A673 (cell line): Measurements from ENCODE around the gene FRMD4A. TPM values are rescaled to one million over a fixed set of nuclear protein-coding genes. Genes with fewer than 3 reads are reported as not detected.

Experiments used
- BruUV-seq: library from RNA; stranded (reverse); fragments of 400-500 nt; replicated peaks from 2 replicates; lab custom pipeline; 2021; lab: Mats Ljungman, UMichigan
- CTCF ChIA-PET: fragments of 300-600 bp; sonication (Branson Sonifier 250); formaldehyde crosslinking; loops from one replicate; lab custom pipeline; 2022; ENCODE audit warnings: antibody characterized with exemption; lab: Charles Lee
- POLR2A ChIA-PET: fragments of 300-600 bp; sonication (Branson Sonifier 250); formaldehyde crosslinking; loops from one replicate; lab custom pipeline; 2022; ENCODE audit warnings: antibody characterized with exemption; ENCODE audit not compliant: low non-redundant PET; lab: Charles Lee
- DNase-seq: peaks from one replicate; pipeline ENCODE4 v3.0.0-alpha.2; 2015; ENCODE audit warnings: low spot score
- H3K27ac ChIP-seq: fragments of 200-600 bp; sonication (generic); 2 replicates; pipeline ENCODE4 v1.5.1; 2016; ENCODE audit warnings: mixed run types, low read depth, mild to moderate bottlenecking, mixed read lengths, antibody characterized with exemption, low read length; ENCODE audit not compliant: poor library complexity, severe bottlenecking
- H3K27me3 ChIP-seq: fragments of 200-600 bp; sonication (generic); replicated peaks from 2 replicates; pipeline ENCODE4 v1.6.1; 2017; ENCODE audit warnings: mixed run types, low read depth, mild to moderate bottlenecking, mixed read lengths, antibody characterized with exemption, low read length; ENCODE audit not compliant: insufficient read depth, poor library complexity
- H3K36me3 ChIP-seq: fragments of 200-600 bp; sonication (generic); 2 replicates; pipeline ENCODE4 v1.6.1; 2016; ENCODE audit warnings: mixed run types, mild to moderate bottlenecking, mixed read lengths, antibody characterized with exemption, low read length; ENCODE audit not compliant: insufficient read depth, poor library complexity, severe bottlenecking
- H3K4me1 ChIP-seq: fragments of 200-600 bp; sonication (generic); 2 replicates; pipeline ENCODE4 v1.6.1; 2017; ENCODE audit warnings: mixed run types, mild to moderate bottlenecking, mixed read lengths, antibody characterized with exemption, low read length; ENCODE audit not compliant: insufficient read depth, poor library complexity, severe bottlenecking
- H3K4me3 ChIP-seq: fragments of 200-600 bp; sonication (generic); 2 replicates; pipeline ENCODE4 v1.5.1; 2016; ENCODE audit warnings: low read depth, mixed run types, mild to moderate bottlenecking, mixed read lengths, low read length; ENCODE audit not compliant: poor library complexity, severe bottlenecking
- H3K9me3 ChIP-seq: fragments of 200-600 bp; sonication (generic); 2 replicates; pipeline ENCODE4 v1.6.1; 2016; ENCODE audit warnings: mixed run types, low read depth, mild to moderate bottlenecking, mixed read lengths, antibody characterized with exemption, low read length; ENCODE audit not compliant: poor library complexity, severe bottlenecking
- EZH2 ChIP-seq: fragments of 200-600 bp; sonication (generic); IDR thresholded peaks from 2 replicates; pipeline ENCODE4 v1.6.1; 2017; ENCODE audit warnings: borderline replicate concordance, low read depth, mild to moderate bottlenecking, mixed read lengths, antibody characterized with exemption, low read length; ENCODE audit not compliant: poor library complexity, severe bottlenecking
- intact Hi-C: fragments of 100-400 bp; cut with micrococcal nuclease; formaldehyde crosslinking; loops from one replicate; pipeline ENCODE4 v1.10.0; 2022; ENCODE audit not compliant: unreplicated experiment
- total RNA-seq: library from RNA; stranded (reverse); gene quantifications from 2 replicates; pipeline ENCODE4 v1.2.3, GENCODE V29; 2021
- TF ChIP-seq, protein P1 (sequence below): fragments of 300-800, 200-600 bp; sonication (generic); conservative IDR thresholded peaks from 2 replicates; pipeline ENCODE4 v1.5.1; 2017; ENCODE audit warnings: low read depth, mild to moderate bottlenecking, antibody characterized with exemption, low read length, moderate library complexity, mixed read lengths

Gene FRMD4A
- total RNA-seq, 1 experiment from 2014 or later, result 26.3 TPM

DNA sequence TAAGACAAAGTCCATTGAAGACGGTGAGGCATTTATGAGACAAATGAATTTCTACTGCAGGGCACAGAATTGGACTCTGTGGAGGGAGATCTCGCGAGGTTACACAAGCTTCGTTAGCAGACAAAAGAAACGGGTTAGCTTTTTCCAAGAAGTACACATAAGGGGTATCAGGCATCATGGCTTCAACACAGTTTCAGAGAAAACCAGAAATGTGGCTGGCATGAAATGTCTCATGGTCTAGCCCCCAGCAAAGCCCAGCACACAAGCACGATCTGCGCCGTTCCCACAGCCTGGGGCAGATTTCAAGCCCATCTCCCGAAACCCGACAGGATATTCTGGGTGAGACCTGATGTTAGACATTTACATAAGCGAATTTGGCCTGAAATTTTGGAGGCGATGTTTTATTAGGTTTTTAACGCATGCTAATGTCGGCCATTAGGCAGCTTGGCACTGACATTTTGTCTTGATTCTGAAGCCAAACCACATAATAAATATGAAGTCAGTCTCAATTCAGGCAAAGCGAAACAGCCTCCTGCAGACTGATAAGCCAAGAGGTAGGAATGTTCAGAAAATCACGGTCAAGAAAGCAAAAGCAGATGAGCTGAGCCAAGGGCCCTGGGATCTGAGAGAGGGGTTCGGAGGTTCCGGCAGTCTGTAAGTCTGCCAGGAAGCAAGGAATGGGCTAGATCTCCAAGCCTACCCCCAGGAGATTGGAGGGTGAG is 503.5 kb downstream of the FRMD4A start:
- no peaks in the 10 kb centered on the region for H3K9me3 ChIP-seq
- POLR2A ChIA-PET, result no interaction called here
- CTCF ChIA-PET, result no interaction called here
- TF ChIP-seq, protein P1, sequence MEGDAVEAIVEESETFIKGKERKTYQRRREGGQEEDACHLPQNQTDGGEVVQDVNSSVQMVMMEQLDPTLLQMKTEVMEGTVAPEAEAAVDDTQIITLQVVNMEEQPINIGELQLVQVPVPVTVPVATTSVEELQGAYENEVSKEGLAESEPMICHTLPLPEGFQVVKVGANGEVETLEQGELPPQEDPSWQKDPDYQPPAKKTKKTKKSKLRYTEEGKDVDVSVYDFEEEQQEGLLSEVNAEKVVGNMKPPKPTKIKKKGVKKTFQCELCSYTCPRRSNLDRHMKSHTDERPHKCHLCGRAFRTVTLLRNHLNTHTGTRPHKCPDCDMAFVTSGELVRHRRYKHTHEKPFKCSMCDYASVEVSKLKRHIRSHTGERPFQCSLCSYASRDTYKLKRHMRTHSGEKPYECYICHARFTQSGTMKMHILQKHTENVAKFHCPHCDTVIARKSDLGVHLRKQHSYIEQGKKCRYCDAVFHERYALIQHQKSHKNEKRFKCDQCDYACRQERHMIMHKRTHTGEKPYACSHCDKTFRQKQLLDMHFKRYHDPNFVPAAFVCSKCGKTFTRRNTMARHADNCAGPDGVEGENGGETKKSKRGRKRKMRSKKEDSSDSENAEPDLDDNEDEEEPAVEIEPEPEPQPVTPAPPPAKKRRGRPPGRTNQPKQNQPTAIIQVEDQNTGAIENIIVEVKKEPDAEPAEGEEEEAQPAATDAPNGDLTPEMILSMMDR, result no peak
- no peak for TF ChIP-seq EZH2
- H3K4me3 ChIP-seq, result no peak overlapping the region
- BruUV-seq, result no TSS peak
- no peak overlapping the region for H3K27ac ChIP-seq
- DNase-seq, result no peak
- H3K4me1 ChIP-seq, result no peaks in the 10 kb centered on the region
- peaks cover 11% of the 10 kb centered on the region for H3K27me3 ChIP-seq
- H3K36me3 ChIP-seq, result no peaks in the 10 kb centered on the region
- intact Hi-C loops, result no loop called here

- CTCF ChIA-PET, result no interaction called here
- no peaks in the 10 kb centered on the region for H3K4me1 ChIP-seq
- DNase-seq, result no peak
- POLR2A ChIA-PET, result no interaction called here
- no peaks in the 10 kb centered on the region for H3K9me3 ChIP-seq
- H3K4me3 ChIP-seq, result no peak overlapping the region
- intact Hi-C loops, result no loop called here
- BruUV-seq, result no TSS peak
- no peaks in the 10 kb centered on the region for H3K36me3 ChIP-seq
- TF ChIP-seq, protein P1, result no peak
- no peak for TF ChIP-seq EZH2
- no peak overlapping the region for H3K27ac ChIP-seq
- H3K27me3 ChIP-seq, result peaks cover 18% of the 10 kb centered on the region
These were observed 506.9 kb downstream of the FRMD4A start for GRCh38 chr10:13823709-13824405.

GRCh38 chr10:13823096-13823708 is 507.5 kb downstream of the FRMD4A start:
- Histone ChIP-seq H3K9me3 (no peaks in the 10 kb centered on the region), H3K36me3 (no peaks in the 10 kb centered on the region), H3K27me3 (peaks cover 18% of the 10 kb centered on the region), H3K4me3 (no peak overlapping the region), H3K4me1 (no peaks in the 10 kb centered on the region), H3K27ac (no peak overlapping the region)
- ChIA-PET CTCF (no interaction called here), POLR2A (no interaction called here)
- intact Hi-C loops, result no loop called here
- TF ChIP-seq, protein P1, result no peak
- TF ChIP-seq EZH2, result no peak
- no peak for DNase-seq
- BruUV-seq, result no TSS peak
